GM23338 (cell line): ENCODE measurements around the gene ADORA1. TPM values are rescaled to one million over a fixed set of nuclear protein-coding genes. Genes with fewer than 3 reads are reported as not detected.

Experiments used
- ATAC-seq: fragments of 200-7000 bp; cut with Tn5 transposase; 3 replicates; pipeline ENCODE4 v1.9.1; 2020
- DNase-seq: peaks from one replicate; pipeline ENCODE4 v3.0.0-alpha.2; 2015; ENCODE audit warnings: low spot score
- H2AFZ ChIP-seq: fragments of 200-600 bp; sonication (generic); 2 replicates; pipeline ENCODE4 v1.8.0; 2016; ENCODE audit warnings: antibody characterized with exemption, mild to moderate bottlenecking, moderate library complexity
- H3F3A ChIP-seq: fragments of 200-600 bp; sonication (generic); replicated peaks from 2 replicates; pipeline ENCODE4 v1.8.0; 2017; ENCODE audit warnings: antibody characterized with exemption, mixed run types, low read depth
- H3K27ac ChIP-seq: fragments of 200-600 bp; sonication (generic); 2 replicates; pipeline ENCODE4 v1.6.1; 2016; ENCODE audit warnings: low read depth
- H3K27me3 ChIP-seq: fragments of 200-600 bp; sonication (generic); 2 replicates; pipeline ENCODE4 v1.8.0; 2016; ENCODE audit warnings: mild to moderate bottlenecking, mixed run types, moderate library complexity; ENCODE audit not compliant: insufficient read depth
- H3K36me3 ChIP-seq: fragments of 200-600 bp; sonication (generic); 2 replicates; pipeline ENCODE4 v1.8.0; 2016; ENCODE audit warnings: mild to moderate bottlenecking; ENCODE audit not compliant: insufficient read depth
- H3K4me1 ChIP-seq: fragments of 200-600 bp; sonication (generic); 2 replicates; pipeline ENCODE4 v1.8.0; 2016; ENCODE audit warnings: mild to moderate bottlenecking, moderate library complexity; ENCODE audit not compliant: insufficient read depth
- H3K4me2 ChIP-seq: fragments of 200-600 bp; sonication (generic); 2 replicates; pipeline ENCODE4 v1.7.1; 2017; ENCODE audit warnings: mixed run types
- H3K4me3 ChIP-seq: fragments of 200-600 bp; sonication (generic); 2 replicates; pipeline ENCODE4 v1.6.1; 2016; ENCODE audit warnings: mixed run types
- H3K79me2 ChIP-seq: fragments of 200-600 bp; sonication (generic); replicated peaks from 2 replicates; pipeline ENCODE4 v1.8.0; 2017; ENCODE audit warnings: mild to moderate bottlenecking; ENCODE audit not compliant: insufficient read depth
- H3K9me2 ChIP-seq: fragments of 200-600 bp; sonication (generic); 2 replicates; pipeline ENCODE4 v1.8.0; 2017; ENCODE audit not compliant: insufficient read depth
- H4K20me1 ChIP-seq: fragments of 200-600 bp; sonication (generic); replicated peaks from 2 replicates; pipeline ENCODE4 v1.8.0; 2017; ENCODE audit warnings: mild to moderate bottlenecking; ENCODE audit not compliant: insufficient read depth
- H3K27ac Mint-ChIP-seq: 2 replicates; pipeline ENCODE4 v1.8.0; 2020; ENCODE audit warnings: inconsistent platforms, mild to moderate bottlenecking, moderate library complexity, mixed read lengths
- H3K27me3 Mint-ChIP-seq: 3 replicates; pipeline ENCODE4 v1.8.0; 2022; ENCODE audit warnings: low read depth, mild to moderate bottlenecking, moderate library complexity, mixed read lengths, inconsistent platforms; ENCODE audit not compliant: insufficient read depth, poor library complexity
- H3K36me3 Mint-ChIP-seq: 3 replicates; pipeline ENCODE4 v1.8.0; 2021; ENCODE audit warnings: low read depth, mild to moderate bottlenecking, inconsistent platforms, moderate library complexity, mixed read lengths
- H3K4me1 Mint-ChIP-seq: 3 replicates; pipeline ENCODE4 v1.8.0; 2020; ENCODE audit warnings: mild to moderate bottlenecking, inconsistent platforms, mixed read lengths
- H3K4me3 Mint-ChIP-seq: 3 replicates; pipeline ENCODE4 v1.8.0; 2021; ENCODE audit warnings: moderate library complexity, mild to moderate bottlenecking, inconsistent platforms, mixed read lengths
- H3K9me3 Mint-ChIP-seq: 3 replicates; pipeline ENCODE4 v1.8.0; 2020; ENCODE audit warnings: moderate library complexity, mild to moderate bottlenecking, inconsistent platforms, mixed read lengths
- CREB1 ChIP-seq: fragments of 250-450 bp; sonication (Bioruptor Pico); IDR thresholded peaks from 2 replicates; pipeline ENCODE4 v1.5.0; 2020; ENCODE audit warnings: low read depth, mild to moderate bottlenecking, moderate library complexity
- CTCF ChIP-seq, 2 experiments: fragments of 200-600 bp in 1 of 2; sonication (generic) in 1 of 2; conservative IDR thresholded peaks; 2 replicates each; pipeline versions ENCODE4 v1.5.1 to v1.6.1; 2016 to 2017; ENCODE audit warnings: antibody characterized with exemption in 2 of 2, low read depth in 2 of 2, mild to moderate bottlenecking in 2 of 2, moderate library complexity in 1 of 2
- ETS1 ChIP-seq: IDR thresholded peaks from 2 replicates; pipeline ENCODE4 v1.6.1; 2016; ENCODE audit warnings: antibody characterized with exemption
- EZH2 ChIP-seq: fragments of 200-600 bp; sonication (generic); IDR thresholded peaks from one replicate; pipeline ENCODE4 v1.8.0; 2017; ENCODE audit warnings: antibody characterized with exemption, mild to moderate bottlenecking, low read depth; ENCODE audit not compliant: unreplicated experiment
- NANOG ChIP-seq: IDR thresholded peaks from 2 replicates; pipeline ENCODE4 v1.6.1; 2016; ENCODE audit warnings: antibody characterized with exemption, borderline replicate concordance
- REST ChIP-seq: IDR thresholded peaks from one replicate; pipeline ENCODE4 v1.6.1; 2018; ENCODE audit warnings: antibody characterized with exemption; ENCODE audit not compliant: unreplicated experiment
- STAT1 ChIP-seq: IDR thresholded peaks from one replicate; pipeline ENCODE4 v1.6.1; 2016; ENCODE audit warnings: antibody characterized with exemption; ENCODE audit not compliant: unreplicated experiment
- ZNF331 ChIP-seq: fragments of 250-450 bp; sonication (Bioruptor Pico); IDR thresholded peaks from 2 replicates; pipeline ENCODE4 v1.5.0; 2020; ENCODE audit warnings: low read depth, mild to moderate bottlenecking, moderate library complexity
- ZNF462 ChIP-seq: fragments of 250-450 bp; sonication (Bioruptor Pico); IDR thresholded peaks from 2 replicates; pipeline ENCODE4 v1.5.0; 2020; ENCODE audit warnings: mild to moderate bottlenecking, moderate library complexity
- polyA plus RNA-seq: library from polyadenylated mRNA; unstranded; fragments of >200 nt; fragmentation: Nextera tagmentation; extraction: Ambion mirVana; gene quantifications from 2 replicates; pipeline ENCODE4 v1.2.1, GENCODE V29; 2016
- total RNA-seq: library from RNA; depleted of rRNA; stranded (reverse); fragments of >200 nt; shearing (Covaris generic); gene quantifications from 2 replicates; pipeline ENCODE4 v1.2.3, GENCODE V29; 2014

ADORA1 gene
- total and polyA plus RNA-seq, 2 experiments from 2014 or later, result 0.63 to 1.8 TPM

- TF ChIP-seq ZNF462 (CRISPR knock-in tag) (no peak), NANOG (no peak), CREB1 (CRISPR knock-in tag) (no peak), STAT1 (no peak), ETS1 (no peak)
Observed at GRCh38 chr1:203126866-203127665, 460 bp upstream of the ADORA1 start (continued).

GRCh38 chr1:203128431-203128715, 847 bp downstream of the ADORA1 start:
- 0 out of 2 replicates have a peak, but pooled peaks cover 3% of the 10 kb centered on the region for H3F3A ChIP-seq
- H2AFZ ChIP-seq, result peak overlapping the region; percentile 99
- no peaks in the 10 kb centered on the region for H4K20me1 ChIP-seq
- TF ChIP-seq STAT1 (no peak), ZNF331 (no peak), CTCF (conservative IDR thresholded peaks at IDR 0.05; ENCODE audit: low read depth in 2 of 2) (0 out of 4 replicates have a peak, but pooled peaks have one; percentile 7 to 15), EZH2 (no peak), REST (no peak)
- no peaks in the 10 kb centered on the region for H3K36me3 ChIP-seq
- peak overlapping the region; percentile 83 for H3K4me3 ChIP-seq
- H3K79me2 ChIP-seq, result no peaks in the 10 kb centered on the region
- H3K27ac ChIP-seq, result no peak overlapping the region
- ATAC-seq (no peak), DNase-seq (no peak)
- H3K27me3 Mint-ChIP-seq, result peaks cover 38% of the 10 kb centered on the region
- no peaks in the 10 kb centered on the region for H3K9me3 Mint-ChIP-seq
- H3K27me3 ChIP-seq, result peaks cover 35% of the 10 kb centered on the region
- H3K4me3 Mint-ChIP-seq, result peak overlapping the region; percentile 79
- H3K4me2 ChIP-seq, result peak overlapping the region; percentile 98
- H3K4me1 ChIP-seq, result peaks cover 15% of the 10 kb centered on the region
- peaks cover 34% of the 10 kb centered on the region for H3K4me1 Mint-ChIP-seq
- H3K36me3 Mint-ChIP-seq, result no peaks in the 10 kb centered on the region
- H3K9me2 ChIP-seq, result no peaks in the 10 kb centered on the region
- H3K27ac Mint-ChIP-seq, result no peak overlapping the region
